HepG2 (cell line): Measurements from ENCODE around the gene SCFD1. TPM values are rescaled to one million over a fixed set of nuclear protein-coding genes. Genes with fewer than 3 reads are reported as not detected.

Experiments used
- CC2D1A ChIP-seq: sonication (generic); formaldehyde crosslinking; IDR thresholded peaks from 2 replicates; pipeline ENCODE4 v1.8.1; 2023; ENCODE audit warnings: mild to moderate bottlenecking, missing genetic modification reagents
- KAT2B ChIP-seq: fragments of 150-350 bp; IDR thresholded peaks from 2 replicates; pipeline ENCODE4 v1.6.1; 2014; ENCODE audit warnings: low read depth, low read length, borderline replicate concordance
- KLF12 ChIP-seq: sonication (generic); formaldehyde crosslinking; IDR thresholded peaks from 2 replicates; pipeline ENCODE4 v1.4.0; 2020; ENCODE audit warnings: missing genetic modification reagents, borderline replicate concordance
- MBD4 ChIP-seq: IDR thresholded peaks from 2 replicates; pipeline ENCODE4 v1.6.1; 2012; ENCODE audit warnings: low read length, inconsistent platforms, borderline replicate concordance
- RBFOX2 ChIP-seq: fragments of 200-400 bp; formaldehyde crosslinking; IDR thresholded peaks from 2 replicates; pipeline ENCODE4 v1.6.1; 2017; ENCODE audit warnings: low read depth, mild to moderate bottlenecking, low read length
- RFXANK ChIP-seq: IDR thresholded peaks from 2 replicates; pipeline ENCODE4 v1.6.1; 2016
- TEAD2 ChIP-seq: sonication (generic); formaldehyde crosslinking; IDR thresholded peaks from 2 replicates; pipeline ENCODE4 v1.9.0; 2021; ENCODE audit warnings: missing genetic modification reagents
- ZBTB40 ChIP-seq, 2 experiments: fragments of 450-650 bp in 1 of 2; sonication (generic) in 1 of 2; formaldehyde crosslinking in 1 of 2; IDR thresholded peaks; 2 replicates each; pipeline versions ENCODE4 v1.6.1 to v1.8.0; 2016 to 2022; ENCODE audit warnings: antibody characterized with exemption in 1 of 2, mild to moderate bottlenecking in 1 of 2, missing genetic modification reagents in 1 of 2
- ZNF264 ChIP-seq: sonication (generic); formaldehyde crosslinking; IDR thresholded peaks from 2 replicates; pipeline ENCODE4 v1.4.0; 2020; ENCODE audit warnings: missing genetic modification reagents
- ZNF274 ChIP-seq: sonication (generic); formaldehyde crosslinking; IDR thresholded peaks from 2 replicates; pipeline ENCODE4 v1.5.1; 2020; ENCODE audit warnings: mild to moderate bottlenecking, missing genetic modification reagents
- ZNF563 ChIP-seq: sonication (generic); formaldehyde crosslinking; IDR thresholded peaks from 2 replicates; pipeline ENCODE4 v1.8.0; 2022; ENCODE audit warnings: mild to moderate bottlenecking, moderate library complexity, missing genetic modification reagents
- ZNF629 ChIP-seq: sonication (generic); formaldehyde crosslinking; conservative IDR thresholded peaks from 2 replicates; pipeline ENCODE4 v1.5.0; 2020; ENCODE audit warnings: missing genetic modification reagents
- ZNF7 ChIP-seq: IDR thresholded peaks from 2 replicates; pipeline ENCODE4 v1.6.1; 2016; ENCODE audit warnings: missing biosample characterization, missing genetic modification reagents
- polyA plus RNA-seq, 8 experiments: library from polyadenylated mRNA; depleted of rRNA in 3 of 8; stranded (reverse) in 7 of 8; unstranded in 1 of 8; fragments of >200 nt; fragmentation: Illumina TruSeq in 4 of 8; extraction: Trizol in 4 of 8; gene quantifications; 2 replicates each; pipeline versions ENCODE4 v1.2.1 to v1.2.3, GENCODE V29; 2011 to 2016; ENCODE audit warnings: low read depth in 4 of 8, missing spikeins in 1 of 8, mixed read lengths in 1 of 8; ENCODE audit not compliant: insufficient read depth in 1 of 8
- total RNA-seq, 5 experiments: library from RNA; depleted of rRNA; stranded (reverse); fragments of >200 nt; fragmentation: Illumina TruSeq; extraction: Trizol; gene quantifications; 2 replicates each; pipeline ENCODE4 v1.2.3, GENCODE V29; 2016; ENCODE audit warnings: low read depth in 1 of 5

SCFD1 gene
- total and polyA plus RNA-seq, 2 of the 13 experiments (the other 11 are each of a cell fraction or from before 2014, with no cell fraction given): 235 to 256 TPM

- peak; percentile 31; the same call in 1 of the 2 replicates for TF ChIP-seq ZNF629 (CRISPR knock-in tag)
- TF ChIP-seq ZBTB40 (IDR thresholded peaks at IDR 0.05): 0 out of 2 replicates have a peak, but pooled peaks have one; percentile 30
- TF ChIP-seq ZBTB40 (CRISPR knock-in tag; IDR thresholded peaks at IDR 0.05): no peak
- no peak for TF ChIP-seq ZNF563 (CRISPR knock-in tag)
- no peak for TF ChIP-seq CC2D1A (CRISPR knock-in tag)
- TF ChIP-seq ZNF7 (CRISPR knock-in tag): no peak
- peak; percentile 38; the same call in 1 of the 2 replicates for TF ChIP-seq KLF12 (CRISPR knock-in tag)
- TF ChIP-seq RFXANK: 0 out of 2 replicates have a peak, but pooled peaks have one; percentile 33
- peak; percentile 43; the same call in 1 of the 2 replicates for TF ChIP-seq KAT2B
- 0 out of 2 replicates have a peak, but pooled peaks have one; percentile 38 for TF ChIP-seq MBD4
- no peak for TF ChIP-seq ZNF264 (CRISPR knock-in tag)
- TF ChIP-seq TEAD2 (CRISPR knock-in tag): no peak
- peak; percentile 63 for TF ChIP-seq RBFOX2
- no peak for TF ChIP-seq ZNF274 (CRISPR knock-in tag)
- TF ChIP-seq, all 625 proteins: peak for 24
Measured at GRCh38 chr14:30623412-30624131, 1.5 kb downstream of the SCFD1 start (continued).
